Measurements from ENCODE around the gene RFX5.
"Not testable (repeated sequence)": the region's sequence is repeated elsewhere in the genome, so short reads cannot be mapped to it uniquely, and the experiment has no call there.

The RFX5 gene

GRCh38 chr1:151346769-151347522 lies at the start of gene RFX5:
TSS of gene RFX5 (minus strand) at chr1:151347252. CDS start at chr1:151346320, 932 bp downstream.
- peak; percentile 79 to 89 for DNase-seq (ENCODE audit: low read depth in 2 of 2, low spot score in 1 of 2)

DNA sequence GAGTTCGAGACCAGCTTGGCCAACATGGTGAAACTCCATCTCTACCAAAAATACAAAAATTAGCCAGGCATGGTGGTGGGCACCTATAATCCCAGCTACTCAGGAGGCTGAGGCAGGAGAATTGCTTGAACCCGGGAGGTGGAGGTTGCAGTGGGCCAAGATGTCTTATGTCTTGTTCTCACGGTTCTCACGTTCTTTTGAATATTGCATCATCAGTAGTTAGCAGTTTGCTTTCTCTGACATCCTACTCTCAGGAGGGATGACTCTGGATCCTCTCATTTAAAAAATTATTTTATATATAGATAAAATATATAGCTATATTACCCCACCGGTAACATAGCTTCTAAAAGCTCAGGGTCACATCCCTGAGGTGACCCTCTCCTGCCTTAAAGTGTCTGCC lies 49.2 kb upstream of the RFX5 start:
- DNase-seq (ENCODE audit: low read depth in 2 of 2, low spot score in 1 of 2): not testable (repeated sequence)

DNA sequence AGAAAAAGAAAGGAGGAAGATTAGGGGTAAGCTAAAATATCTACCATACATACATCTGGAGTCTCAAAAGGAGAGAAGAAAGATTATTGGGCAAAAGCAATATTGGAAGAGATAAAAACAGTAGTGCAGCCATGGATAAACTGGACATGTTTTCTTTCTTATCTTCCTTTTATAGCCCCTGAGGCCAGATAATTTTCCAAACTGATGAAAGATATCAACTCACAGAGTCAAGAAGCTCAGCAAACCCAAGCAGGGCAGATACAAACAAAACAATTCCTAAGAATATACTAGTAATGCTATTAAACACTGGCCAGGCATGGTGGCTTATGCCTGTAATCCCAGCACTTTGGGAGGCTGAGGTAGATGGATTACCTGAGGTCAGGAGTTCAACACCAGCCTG lies 46.5 kb upstream of the RFX5 start:
- DNase-seq (ENCODE audit: low read depth in 2 of 2, low spot score in 1 of 2): no peak

DNA sequence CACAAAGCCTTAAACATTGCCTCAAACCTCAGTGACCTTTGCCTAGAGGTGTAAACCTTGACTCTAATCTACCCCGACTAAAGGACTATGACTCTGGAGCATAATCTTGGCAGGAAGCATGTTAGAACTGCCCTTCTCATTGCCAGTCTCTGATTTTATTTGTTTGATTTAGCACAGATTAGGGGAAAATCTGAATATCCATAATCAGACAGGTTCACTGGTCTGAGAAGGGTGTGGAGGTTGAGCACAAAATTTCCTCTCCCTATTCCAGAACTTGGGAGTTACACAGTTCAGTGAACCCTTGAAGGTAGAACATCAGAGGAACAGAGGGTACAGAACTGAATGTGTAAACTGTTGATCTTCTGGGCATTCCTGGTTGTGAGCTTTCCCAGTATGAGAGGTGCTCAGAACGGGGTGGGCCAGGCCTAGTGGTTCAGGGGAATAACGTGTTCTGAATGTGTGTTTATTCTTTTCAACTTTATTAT lies 44.1 kb upstream of the RFX5 start:
- DNase-seq (ENCODE audit: low read depth in 2 of 2, low spot score in 1 of 2): no peak

- DNase-seq (ENCODE audit: low read depth in 2 of 2, low spot score in 1 of 2): not testable (repeated sequence)
These were observed 43.4 kb upstream of the RFX5 start for GRCh38 chr1:151390221-151391078.

GRCh38 chr1:151386002-151386401 lies 39.0 kb upstream of the RFX5 start:
- no peak for DNase-seq (ENCODE audit: low read depth in 2 of 2, low spot score in 1 of 2)

DNA sequence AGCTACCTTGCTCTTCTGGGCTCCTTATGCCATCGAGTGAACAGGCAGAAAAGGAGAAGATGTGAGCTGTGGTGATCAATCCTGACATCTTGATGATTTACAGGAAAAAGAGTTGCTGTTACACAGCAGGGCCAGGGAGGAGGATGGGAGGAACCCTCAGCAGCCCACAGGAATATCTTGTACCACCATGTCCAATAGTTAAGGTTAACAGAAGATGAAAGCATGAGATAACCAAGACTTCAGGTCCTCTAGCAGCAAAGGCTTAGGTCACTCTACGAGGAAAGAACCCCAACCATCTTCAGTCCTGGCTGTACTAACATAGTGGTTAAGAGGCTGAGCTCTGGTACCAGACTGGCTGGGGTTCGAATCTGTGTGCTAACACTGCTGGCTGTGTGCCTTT lies 37.5 kb upstream of the RFX5 start:
- DNase-seq (ENCODE audit: low read depth in 2 of 2, low spot score in 1 of 2): no peak

GRCh38 chr1:151377150-151377884 lies 30.3 kb upstream of the RFX5 start:
- no peak for DNase-seq (ENCODE audit: low read depth in 2 of 2, low spot score in 1 of 2)

- DNase-seq (ENCODE audit: low read depth in 2 of 2, low spot score in 1 of 2): no peak
These were observed 26.1 kb upstream of the RFX5 start for GRCh38 chr1:151373196-151373595.

DNA sequence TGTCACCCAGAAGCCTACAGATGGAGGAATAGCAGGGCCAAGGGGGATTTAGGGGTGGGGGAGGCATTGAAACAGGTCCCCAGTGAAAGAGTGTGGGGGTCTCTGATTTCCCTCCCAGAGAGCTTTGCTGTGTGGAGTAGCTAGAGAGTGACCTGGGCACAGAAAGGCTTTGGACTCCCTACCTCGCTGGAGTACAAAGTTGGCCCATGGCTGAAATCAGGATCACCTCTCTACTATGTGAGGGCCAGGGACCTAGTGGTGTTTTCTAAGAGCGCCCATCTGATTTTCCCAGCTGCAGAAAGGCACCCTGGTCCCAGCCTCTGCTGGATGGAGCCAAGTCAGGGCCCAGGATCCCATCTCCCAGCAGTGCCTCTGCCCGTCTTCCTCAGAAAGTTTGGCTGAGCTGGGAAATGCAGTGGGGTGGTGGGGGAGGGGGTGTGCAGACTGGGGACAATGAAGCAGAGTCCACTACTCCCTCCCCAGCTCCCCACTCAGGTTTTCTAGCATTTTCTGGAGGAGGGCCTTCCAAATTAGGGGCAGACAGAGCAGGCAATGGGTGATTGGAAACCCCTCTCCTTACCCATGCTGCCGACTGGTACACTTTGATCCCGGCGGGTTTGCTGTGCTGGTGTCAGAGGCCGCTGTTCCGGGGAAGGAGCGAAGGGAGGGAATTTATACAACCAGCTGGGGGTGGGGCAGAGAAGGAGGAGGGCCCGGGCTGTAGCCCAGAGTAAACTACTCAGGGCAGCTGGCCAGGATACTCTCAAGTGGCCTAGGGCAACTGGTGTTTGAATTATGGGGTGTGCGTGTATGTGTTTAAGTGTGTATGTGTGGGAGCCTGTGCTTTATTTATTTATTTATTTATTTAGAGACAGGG lies 25.2 kb upstream of the RFX5 start, which contains the start of gene SELENBP1:
Gene SELENBP1 (minus strand): TSS at position 648 of the 877 bp plus-strand sequence. CDS start 64 bp downstream, at position 584.
- DNase-seq (ENCODE audit: low read depth in 2 of 2, low spot score in 1 of 2): no peak

DNA sequence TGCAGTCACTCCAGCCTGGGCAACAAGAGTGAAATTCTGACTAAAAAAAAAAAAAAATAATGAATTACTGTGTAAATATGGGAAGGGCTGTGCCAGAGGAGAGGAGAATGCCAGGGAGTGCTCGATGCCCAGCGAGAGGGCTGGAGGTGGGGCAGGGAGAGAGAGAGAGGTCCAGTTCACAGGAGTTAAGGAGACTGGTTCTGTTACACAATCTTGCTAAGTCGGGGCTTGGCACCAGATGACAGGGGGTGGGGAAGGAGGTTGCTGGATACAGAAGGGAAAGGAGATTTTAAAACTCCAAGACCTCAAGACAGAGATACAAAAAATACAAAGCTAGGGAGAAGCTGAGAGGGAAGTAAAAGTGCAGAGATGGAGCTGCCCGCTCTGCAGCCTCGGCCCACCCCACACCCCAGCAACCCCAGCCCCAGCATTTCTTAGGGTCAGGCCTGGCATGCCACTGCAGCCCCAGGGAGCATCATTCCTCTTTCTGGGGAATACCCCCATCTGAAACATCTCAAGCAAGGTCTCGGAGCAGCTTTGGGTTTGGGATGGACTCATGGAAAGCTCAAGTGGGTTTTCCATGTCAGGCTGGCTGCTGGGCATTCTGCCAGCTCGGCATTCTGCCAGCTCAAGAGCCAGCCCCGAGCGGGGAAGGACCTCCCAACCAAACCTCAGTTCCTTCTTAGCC lies 24.5 kb upstream of the RFX5 start:
- DNase-seq (ENCODE audit: low read depth in 2 of 2, low spot score in 1 of 2): no peak

GRCh38 chr1:151370211-151370911 lies 23.3 kb upstream of the RFX5 start:
- DNase-seq (ENCODE audit: low read depth in 2 of 2, low spot score in 1 of 2): no peak

- DNase-seq (ENCODE audit: low read depth in 2 of 2, low spot score in 1 of 2): no peak
These were observed 22.6 kb upstream of the RFX5 start for GRCh38 chr1:151369621-151370048.

GRCh38 chr1:151369302-151369610 lies 22.2 kb upstream of the RFX5 start:
- no peak for DNase-seq (ENCODE audit: low read depth in 2 of 2, low spot score in 1 of 2)

DNA sequence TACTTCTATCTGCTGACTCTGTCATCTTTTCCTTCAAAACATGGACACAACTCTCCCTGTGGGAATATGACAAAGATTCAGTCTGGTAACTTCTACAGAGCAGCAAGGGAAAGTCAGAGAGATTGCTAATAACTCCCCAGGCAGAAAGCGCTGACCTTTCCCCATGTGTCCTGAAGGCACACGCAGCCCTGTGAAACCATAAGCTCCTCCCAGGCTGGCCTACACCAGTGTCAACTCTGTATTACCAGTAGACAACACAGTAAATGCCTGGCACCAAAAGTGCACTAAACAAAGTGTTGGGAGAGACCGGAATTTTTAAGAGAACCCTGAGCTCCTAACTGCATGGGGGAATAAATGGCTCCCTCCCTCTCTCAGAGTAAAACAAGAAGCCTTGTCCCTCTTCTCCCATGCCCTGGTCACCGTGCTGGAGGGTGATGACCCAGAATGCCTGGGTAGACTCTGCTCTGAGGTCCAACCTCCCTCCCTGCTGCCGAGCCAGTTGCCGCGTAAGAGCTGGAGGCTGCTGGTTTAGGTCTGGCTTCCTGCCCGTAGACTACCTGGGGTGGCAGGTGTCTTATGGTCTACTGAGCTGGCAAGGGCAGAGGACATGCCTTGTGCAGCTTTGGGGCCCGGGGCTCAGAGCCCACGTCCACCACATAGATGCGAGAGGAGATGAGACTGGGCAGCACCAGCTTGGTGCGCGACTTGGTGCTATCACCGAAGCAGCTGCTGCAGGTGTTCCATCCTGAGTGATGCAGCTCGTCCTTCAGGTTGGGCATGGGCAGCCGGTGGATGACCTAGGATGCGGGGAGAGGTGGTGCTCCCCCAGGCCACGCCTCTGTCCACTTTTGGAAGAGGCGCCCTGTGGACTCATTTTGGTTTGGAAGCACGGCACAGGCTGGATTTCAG lies 21.6 kb upstream of the RFX5 start:
- no peak for DNase-seq (ENCODE audit: low read depth in 2 of 2, low spot score in 1 of 2)

GRCh38 chr1:151367658-151368392 lies 20.8 kb upstream of the RFX5 start:
- no peak for DNase-seq (ENCODE audit: low read depth in 2 of 2, low spot score in 1 of 2)

DNA sequence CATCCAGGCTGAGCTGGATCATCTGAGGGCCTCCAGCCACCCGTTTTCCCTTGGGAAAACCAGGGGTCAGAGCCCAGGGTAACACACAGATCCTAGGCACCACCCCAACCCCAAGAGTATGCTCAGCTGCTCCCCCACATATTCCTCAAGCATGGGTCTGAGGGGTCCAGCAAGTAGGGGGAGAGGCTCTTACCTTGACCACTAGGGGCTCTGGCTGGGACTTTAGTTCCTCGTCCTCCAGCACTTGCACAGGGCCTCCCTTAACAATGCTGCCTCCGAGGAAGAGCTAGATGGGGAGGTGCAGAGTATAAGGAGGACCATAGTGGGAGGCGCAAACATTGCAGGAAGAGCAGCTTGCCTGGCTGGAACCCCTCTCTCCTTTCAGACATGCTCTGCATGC lies 17.9 kb upstream of the RFX5 start:
- no peak for DNase-seq (ENCODE audit: low read depth in 2 of 2, low spot score in 1 of 2)
